Uterus (tissue), 2 donors: ENCODE results near the gene UBE2Z.

ENCODE experiments used
- POLR2A ChIP-seq, 2 donors: fragments of 450-650 bp; IDR thresholded peaks; one replicate each; pipeline ENCODE4 v1.6.1; 2016; ENCODE audit warnings: antibody characterized with exemption in 2 of 2, mild to moderate bottlenecking in 1 of 2, moderate library complexity in 1 of 2
- TF ChIP-seq, protein P1 (sequence below), 4 experiments: fragments of 200-600 bp in 2 of 4; fragments of 450-650 bp in 2 of 4; sonication (generic) in 2 of 4; IDR thresholded peaks; one replicate each; pipeline ENCODE4 v1.5.1; 2016 to 2019; ENCODE audit warnings: antibody characterized with exemption in 4 of 4, mild to moderate bottlenecking in 2 of 4, moderate library complexity in 1 of 4

DNA sequence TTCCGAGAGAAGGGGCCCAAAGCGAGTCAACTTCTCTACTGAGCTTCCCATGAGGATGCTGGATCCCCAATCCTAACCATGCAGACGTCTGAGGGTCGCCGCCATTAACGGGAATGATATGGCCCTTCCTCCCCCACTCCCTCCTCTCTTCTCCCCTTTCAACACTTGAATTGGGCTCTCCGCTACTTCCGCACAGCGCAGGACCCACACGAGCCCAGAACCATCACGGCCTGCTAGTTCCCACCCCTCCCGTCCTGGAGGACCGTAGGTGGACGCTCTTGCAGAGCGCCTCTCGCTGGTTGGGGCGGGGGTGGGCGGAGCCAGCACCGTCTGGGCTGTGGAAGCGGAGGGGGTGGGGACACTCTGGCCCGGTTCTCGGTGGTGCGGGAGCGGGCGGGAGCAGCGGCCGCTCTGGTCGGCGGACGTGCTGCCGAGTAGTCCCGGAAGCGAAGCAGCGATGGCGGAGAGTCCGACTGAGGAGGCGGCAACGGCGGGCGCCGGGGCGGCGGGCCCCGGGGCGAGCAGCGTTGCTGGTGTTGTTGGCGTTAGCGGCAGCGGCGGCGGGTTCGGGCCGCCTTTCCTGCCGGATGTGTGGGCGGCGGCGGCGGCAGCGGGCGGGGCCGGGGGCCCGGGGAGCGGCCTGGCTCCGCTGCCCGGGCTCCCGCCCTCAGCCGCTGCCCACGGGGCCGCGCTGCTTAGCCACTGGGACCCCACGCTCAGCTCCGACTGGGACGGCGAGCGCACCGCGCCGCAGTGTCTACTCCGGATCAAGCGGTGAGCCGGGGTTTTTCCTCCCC is at the start of gene UBE2Z:
- peak; percentile 35 to 81 for TF ChIP-seq POLR2A (IDR thresholded peaks at IDR 0.05)
- TF ChIP-seq, protein P1, sequence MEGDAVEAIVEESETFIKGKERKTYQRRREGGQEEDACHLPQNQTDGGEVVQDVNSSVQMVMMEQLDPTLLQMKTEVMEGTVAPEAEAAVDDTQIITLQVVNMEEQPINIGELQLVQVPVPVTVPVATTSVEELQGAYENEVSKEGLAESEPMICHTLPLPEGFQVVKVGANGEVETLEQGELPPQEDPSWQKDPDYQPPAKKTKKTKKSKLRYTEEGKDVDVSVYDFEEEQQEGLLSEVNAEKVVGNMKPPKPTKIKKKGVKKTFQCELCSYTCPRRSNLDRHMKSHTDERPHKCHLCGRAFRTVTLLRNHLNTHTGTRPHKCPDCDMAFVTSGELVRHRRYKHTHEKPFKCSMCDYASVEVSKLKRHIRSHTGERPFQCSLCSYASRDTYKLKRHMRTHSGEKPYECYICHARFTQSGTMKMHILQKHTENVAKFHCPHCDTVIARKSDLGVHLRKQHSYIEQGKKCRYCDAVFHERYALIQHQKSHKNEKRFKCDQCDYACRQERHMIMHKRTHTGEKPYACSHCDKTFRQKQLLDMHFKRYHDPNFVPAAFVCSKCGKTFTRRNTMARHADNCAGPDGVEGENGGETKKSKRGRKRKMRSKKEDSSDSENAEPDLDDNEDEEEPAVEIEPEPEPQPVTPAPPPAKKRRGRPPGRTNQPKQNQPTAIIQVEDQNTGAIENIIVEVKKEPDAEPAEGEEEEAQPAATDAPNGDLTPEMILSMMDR (IDR thresholded peaks at IDR 0.05), result peak in 3 of 4 experiments; percentile 18 to 28 (median 23)
